DND-41 (cell line): Measurements from ENCODE around the gene HOXB8.

ENCODE experiments used
- ATAC-seq: fragments of 200-7000 bp; cut with Tn5 transposase; 3 replicates; pipeline ENCODE4 v1.9.1; 2021; ENCODE audit warnings: low read depth; ENCODE audit not compliant: insufficient read depth
- DNase-seq: peaks from one replicate; pipeline ENCODE4 v3.0.0-alpha.2; 2020
- H2AFZ ChIP-seq: 2 replicates; pipeline ENCODE4 v1.6.0; 2012; ENCODE audit warnings: low read depth, low read length
- H3K27ac ChIP-seq: 2 replicates; pipeline ENCODE4 v1.5.1; 2012; ENCODE audit warnings: low read length, inconsistent platforms
- H3K27me3 ChIP-seq: fragments of 200-600 bp; sonication (generic); 2 replicates; pipeline ENCODE4 v1.6.0; 2012; ENCODE audit warnings: low read length, mild to moderate bottlenecking, inconsistent platforms; ENCODE audit not compliant: insufficient read depth, poor library complexity
- H3K36me3 ChIP-seq: 2 replicates; pipeline ENCODE4 v1.5.1; 2012; ENCODE audit warnings: low read length, inconsistent platforms; ENCODE audit not compliant: insufficient read depth
- H3K4me1 ChIP-seq: 2 replicates; pipeline ENCODE4 v1.5.1; 2012; ENCODE audit warnings: mild to moderate bottlenecking, low read length; ENCODE audit not compliant: insufficient read depth
- H3K4me2 ChIP-seq: 2 replicates; pipeline ENCODE4 v1.6.0; 2012; ENCODE audit warnings: mild to moderate bottlenecking, moderate library complexity, low read length, inconsistent platforms; ENCODE audit not compliant: insufficient read depth
- H3K4me3 ChIP-seq, 2 experiments: fragments of 200-600 bp in 1 of 2; shearing (Covaris generic) in 1 of 2; 2 replicates each; pipeline ENCODE4 v1.5.1; 2012 to 2016; ENCODE audit warnings: inconsistent platforms in 2 of 2, low read length in 2 of 2, mild to moderate bottlenecking in 2 of 2, low read depth in 1 of 2, moderate library complexity in 1 of 2
- H3K79me2 ChIP-seq: 2 replicates; pipeline ENCODE4 v1.6.0; 2012; ENCODE audit warnings: low read length, inconsistent platforms; ENCODE audit not compliant: insufficient read depth
- H3K9ac ChIP-seq: 2 replicates; pipeline ENCODE4 v1.6.0; 2012; ENCODE audit warnings: low read depth, mild to moderate bottlenecking, inconsistent platforms, low read length, moderate library complexity
- H3K9me3 ChIP-seq: 2 replicates; pipeline ENCODE4 v1.5.1; 2012; ENCODE audit warnings: low read length, moderate library complexity, mild to moderate bottlenecking, inconsistent platforms; ENCODE audit not compliant: insufficient read depth, severe bottlenecking
- H4K20me1 ChIP-seq: 2 replicates; pipeline ENCODE4 v1.6.0; 2012; ENCODE audit warnings: low read length; ENCODE audit not compliant: insufficient read depth
- EZH2 ChIP-seq: IDR thresholded peaks from 3 replicates; pipeline ENCODE4 v1.6.1; 2012; ENCODE audit warnings: borderline replicate concordance, low read depth, mild to moderate bottlenecking, moderate library complexity, low read length, inconsistent platforms; ENCODE audit not compliant: severe bottlenecking
- TF ChIP-seq, protein P1 (sequence below): IDR thresholded peaks from 2 replicates; pipeline ENCODE4 v1.5.1; 2012; ENCODE audit warnings: borderline replicate concordance, low read length, moderate library complexity, mild to moderate bottlenecking; ENCODE audit not compliant: poor library complexity, severe bottlenecking; ENCODE audit errors: extremely low read depth

Gene HOXB8

GRCh38 chr17:48632579-48633265, 17.6 kb upstream of the HOXB8 start:
- TF ChIP-seq, protein P1, sequence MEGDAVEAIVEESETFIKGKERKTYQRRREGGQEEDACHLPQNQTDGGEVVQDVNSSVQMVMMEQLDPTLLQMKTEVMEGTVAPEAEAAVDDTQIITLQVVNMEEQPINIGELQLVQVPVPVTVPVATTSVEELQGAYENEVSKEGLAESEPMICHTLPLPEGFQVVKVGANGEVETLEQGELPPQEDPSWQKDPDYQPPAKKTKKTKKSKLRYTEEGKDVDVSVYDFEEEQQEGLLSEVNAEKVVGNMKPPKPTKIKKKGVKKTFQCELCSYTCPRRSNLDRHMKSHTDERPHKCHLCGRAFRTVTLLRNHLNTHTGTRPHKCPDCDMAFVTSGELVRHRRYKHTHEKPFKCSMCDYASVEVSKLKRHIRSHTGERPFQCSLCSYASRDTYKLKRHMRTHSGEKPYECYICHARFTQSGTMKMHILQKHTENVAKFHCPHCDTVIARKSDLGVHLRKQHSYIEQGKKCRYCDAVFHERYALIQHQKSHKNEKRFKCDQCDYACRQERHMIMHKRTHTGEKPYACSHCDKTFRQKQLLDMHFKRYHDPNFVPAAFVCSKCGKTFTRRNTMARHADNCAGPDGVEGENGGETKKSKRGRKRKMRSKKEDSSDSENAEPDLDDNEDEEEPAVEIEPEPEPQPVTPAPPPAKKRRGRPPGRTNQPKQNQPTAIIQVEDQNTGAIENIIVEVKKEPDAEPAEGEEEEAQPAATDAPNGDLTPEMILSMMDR: no peak
- TF ChIP-seq EZH2: no peak
- Histone ChIP-seq H3K27me3 (peaks cover 59% of the 10 kb centered on the region), H3K4me1 (no peaks in the 10 kb centered on the region), H3K9me3 (no peaks in the 10 kb centered on the region), H4K20me1 (no peaks in the 10 kb centered on the region), H2AFZ (no peak overlapping the region), H3K4me3 (no peak overlapping the region), H3K27ac (no peak overlapping the region), H3K4me2 (no peak overlapping the region), H3K36me3 (no peaks in the 10 kb centered on the region), H3K9ac (no peak overlapping the region), H3K79me2 (no peaks in the 10 kb centered on the region)
- no peak for DNase-seq
- ATAC-seq: no peak

- no peaks in the 10 kb centered on the region for H3K9me3 ChIP-seq
- no peak overlapping the region for H3K4me3 ChIP-seq
- no peaks in the 10 kb centered on the region for H3K36me3 ChIP-seq
- H3K79me2 ChIP-seq: no peaks in the 10 kb centered on the region
- DNase-seq: no peak
- no peak for ATAC-seq
- TF ChIP-seq, protein P1: no peak
- no peak for TF ChIP-seq EZH2
- no peak overlapping the region for H3K9ac ChIP-seq
- H3K27me3 ChIP-seq: peaks cover 57% of the 10 kb centered on the region
- no peak overlapping the region for H2AFZ ChIP-seq
- H4K20me1 ChIP-seq: no peaks in the 10 kb centered on the region
- H3K4me2 ChIP-seq: no peak overlapping the region
- H3K27ac ChIP-seq: no peak overlapping the region
- H3K4me1 ChIP-seq: no peaks in the 10 kb centered on the region
Measured at GRCh38 chr17:48631693-48632578, 16.8 kb upstream of the HOXB8 start.

DNA sequence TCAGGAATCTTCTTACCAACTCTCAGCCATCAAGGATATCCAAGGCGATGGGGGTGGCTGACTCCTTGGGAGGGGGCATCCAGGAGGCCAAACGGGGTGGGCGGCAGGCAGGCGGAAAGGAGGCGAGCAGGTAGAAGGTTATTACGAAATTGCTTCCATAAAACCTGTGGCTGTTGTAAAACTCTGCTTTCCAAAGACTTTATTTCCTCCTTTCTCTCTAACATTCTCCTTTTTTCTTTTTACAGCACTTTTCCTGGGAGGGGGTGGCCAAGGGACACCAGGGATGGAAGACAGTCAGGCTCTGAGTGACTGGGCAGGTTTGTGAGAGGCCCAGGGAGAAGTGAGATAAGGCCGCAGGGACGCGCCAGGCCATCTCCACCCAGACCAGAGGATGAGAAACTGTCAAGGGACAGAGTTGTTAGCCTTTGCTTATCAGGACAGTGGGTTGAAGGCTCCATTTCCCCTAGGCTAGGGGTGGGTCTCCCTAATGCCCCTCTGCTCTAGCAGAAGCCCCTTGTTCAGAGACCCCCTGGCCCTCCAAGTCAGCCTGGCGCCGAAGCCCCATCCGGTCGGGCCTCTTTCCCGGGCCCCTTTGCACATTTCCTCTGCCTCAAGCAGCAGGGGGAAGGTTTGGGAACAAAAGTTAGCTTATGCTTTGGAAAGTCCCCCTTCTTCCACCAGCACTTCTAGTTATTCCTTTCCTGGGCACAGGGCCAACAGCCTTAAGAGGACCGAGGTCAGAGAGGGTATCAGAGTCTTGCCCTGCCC, 16.0 kb upstream of the HOXB8 start:
- no peak overlapping the region for H2AFZ ChIP-seq
- H4K20me1 ChIP-seq: no peaks in the 10 kb centered on the region
- no peak for TF ChIP-seq EZH2
- TF ChIP-seq, protein P1: no peak
- H3K4me2 ChIP-seq: no peak overlapping the region
- ATAC-seq (no peak), DNase-seq (no peak)
- peaks cover 56% of the 10 kb centered on the region for H3K27me3 ChIP-seq
- no peak overlapping the region for H3K27ac ChIP-seq
- H3K36me3 ChIP-seq: no peaks in the 10 kb centered on the region
- no peak overlapping the region for H3K4me3 ChIP-seq
- no peaks in the 10 kb centered on the region for H3K79me2 ChIP-seq
- H3K9me3 ChIP-seq: no peaks in the 10 kb centered on the region
- H3K4me1 ChIP-seq: no peaks in the 10 kb centered on the region
- no peak overlapping the region for H3K9ac ChIP-seq
